Mesothelial cell of epicardium (in vitro differentiated cells): ENCODE data around the gene RIMS4. TPM values are rescaled to one million over a fixed set of nuclear protein-coding genes. Genes with fewer than 3 reads are reported as not detected.

Experiments used
- DNase-seq, 2 experiments: peaks; one replicate each; pipeline ENCODE4 v3.0.0; 2021; ENCODE audit warnings: low spot score in 2 of 2; ENCODE audit not compliant: unreplicated experiment in 2 of 2
- H3K27ac Mint-ChIP-seq: 2 replicates; pipeline ENCODE4 v1.8.0; 2021; ENCODE audit warnings: mixed read lengths
- H3K27me3 Mint-ChIP-seq: 2 replicates; pipeline ENCODE4 v1.8.0; 2021; ENCODE audit warnings: low read depth, mixed read lengths
- H3K36me3 Mint-ChIP-seq: 2 replicates; pipeline ENCODE4 v1.8.0; 2021; ENCODE audit warnings: mixed read lengths
- H3K4me1 Mint-ChIP-seq: 2 replicates; pipeline ENCODE4 v1.8.0; 2021; ENCODE audit warnings: mixed read lengths
- H3K4me3 Mint-ChIP-seq: 2 replicates; pipeline ENCODE4 v1.8.0; 2021; ENCODE audit warnings: mild to moderate bottlenecking, moderate library complexity, mixed read lengths
- H3K9me3 Mint-ChIP-seq: 2 replicates; pipeline ENCODE4 v1.8.0; 2021; ENCODE audit warnings: mixed read lengths
- total RNA-seq: library from RNA; stranded (reverse); gene quantifications from 3 replicates; pipeline ENCODE4 v1.2.1, GENCODE V29; 2021
- TF ChIP-seq, protein P1 (sequence below): fragments of 200-600 bp; sonication (generic); IDR thresholded peaks from one replicate; pipeline ENCODE4 v1.5.0; 2021; ENCODE audit warnings: antibody characterized with exemption; ENCODE audit not compliant: unreplicated experiment

The RIMS4 gene
- total RNA-seq, 1 donor from 2014 or later = 1.6 TPM

DNA sequence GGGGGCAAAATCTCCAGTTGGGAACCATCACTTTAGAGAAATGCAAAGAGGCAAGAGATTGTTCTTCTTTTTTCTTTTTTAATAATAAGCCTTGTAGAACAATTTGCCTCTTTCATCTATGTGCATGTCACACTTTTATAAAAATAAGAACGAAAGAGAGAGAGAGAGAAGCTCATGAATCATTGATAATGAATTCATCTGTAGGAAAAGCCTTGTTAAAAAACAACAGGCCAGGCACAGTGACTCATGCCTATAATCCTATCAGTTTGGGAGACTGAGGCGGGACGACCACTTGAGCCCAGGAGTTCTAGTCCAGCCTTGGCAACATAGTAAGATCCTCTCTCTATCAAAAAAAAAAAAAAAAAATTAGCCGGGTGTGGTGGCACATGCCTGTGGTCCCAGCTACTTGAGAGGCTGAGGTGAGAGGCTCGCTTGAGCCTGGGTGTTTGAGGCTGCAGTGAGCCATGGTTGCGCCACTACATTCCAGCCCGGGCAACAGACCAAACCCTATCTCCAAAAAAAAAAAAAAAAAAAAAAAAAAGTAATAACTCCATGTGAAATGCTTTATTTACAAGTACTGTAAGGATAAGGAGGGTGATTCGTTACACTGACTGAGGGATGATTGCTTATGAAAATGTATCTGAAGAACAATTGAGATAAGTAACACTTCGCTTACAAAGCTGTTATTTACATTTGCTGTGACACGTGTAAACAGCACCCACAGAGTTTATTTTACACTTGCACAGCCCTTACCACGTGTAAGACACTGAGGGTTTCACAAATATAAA is 89.2 kb downstream of the RIMS4 start:
- Mint-ChIP-seq H3K27ac (no peak overlapping the region), H3K27me3 (no peaks in the 10 kb centered on the region), H3K4me1 (no peaks in the 10 kb centered on the region), H3K4me3 (no peak overlapping the region), H3K36me3 (no peaks in the 10 kb centered on the region), H3K9me3 (no peaks in the 10 kb centered on the region)
- TF ChIP-seq, protein P1, sequence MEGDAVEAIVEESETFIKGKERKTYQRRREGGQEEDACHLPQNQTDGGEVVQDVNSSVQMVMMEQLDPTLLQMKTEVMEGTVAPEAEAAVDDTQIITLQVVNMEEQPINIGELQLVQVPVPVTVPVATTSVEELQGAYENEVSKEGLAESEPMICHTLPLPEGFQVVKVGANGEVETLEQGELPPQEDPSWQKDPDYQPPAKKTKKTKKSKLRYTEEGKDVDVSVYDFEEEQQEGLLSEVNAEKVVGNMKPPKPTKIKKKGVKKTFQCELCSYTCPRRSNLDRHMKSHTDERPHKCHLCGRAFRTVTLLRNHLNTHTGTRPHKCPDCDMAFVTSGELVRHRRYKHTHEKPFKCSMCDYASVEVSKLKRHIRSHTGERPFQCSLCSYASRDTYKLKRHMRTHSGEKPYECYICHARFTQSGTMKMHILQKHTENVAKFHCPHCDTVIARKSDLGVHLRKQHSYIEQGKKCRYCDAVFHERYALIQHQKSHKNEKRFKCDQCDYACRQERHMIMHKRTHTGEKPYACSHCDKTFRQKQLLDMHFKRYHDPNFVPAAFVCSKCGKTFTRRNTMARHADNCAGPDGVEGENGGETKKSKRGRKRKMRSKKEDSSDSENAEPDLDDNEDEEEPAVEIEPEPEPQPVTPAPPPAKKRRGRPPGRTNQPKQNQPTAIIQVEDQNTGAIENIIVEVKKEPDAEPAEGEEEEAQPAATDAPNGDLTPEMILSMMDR = no peak
- no peak for DNase-seq

DNA sequence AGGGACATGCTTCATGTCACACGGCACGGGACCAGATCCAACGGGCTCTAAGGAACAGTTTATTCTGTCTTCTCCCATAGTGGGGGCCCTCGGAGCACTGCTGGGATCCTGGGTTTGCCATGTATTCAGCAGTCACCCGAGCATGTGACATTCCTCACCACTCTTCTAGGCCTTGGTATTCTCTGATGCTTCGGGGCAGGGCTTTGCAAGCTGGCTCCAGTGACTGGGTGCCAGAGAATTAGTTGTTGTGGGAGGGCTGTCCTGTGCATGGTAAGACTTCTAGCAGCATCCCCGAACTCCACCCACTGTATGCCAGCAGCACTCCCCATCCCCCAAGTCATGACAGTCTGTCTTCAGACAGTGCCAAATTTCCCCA is 89.7 kb downstream of the RIMS4 start:
- TF ChIP-seq, protein P1 = no peak
- Mint-ChIP-seq H3K9me3 (no peaks in the 10 kb centered on the region), H3K36me3 (no peaks in the 10 kb centered on the region), H3K4me3 (no peak overlapping the region), H3K27ac (no peak overlapping the region), H3K4me1 (no peaks in the 10 kb centered on the region), H3K27me3 (no peaks in the 10 kb centered on the region)
- DNase-seq = no peak

DNA sequence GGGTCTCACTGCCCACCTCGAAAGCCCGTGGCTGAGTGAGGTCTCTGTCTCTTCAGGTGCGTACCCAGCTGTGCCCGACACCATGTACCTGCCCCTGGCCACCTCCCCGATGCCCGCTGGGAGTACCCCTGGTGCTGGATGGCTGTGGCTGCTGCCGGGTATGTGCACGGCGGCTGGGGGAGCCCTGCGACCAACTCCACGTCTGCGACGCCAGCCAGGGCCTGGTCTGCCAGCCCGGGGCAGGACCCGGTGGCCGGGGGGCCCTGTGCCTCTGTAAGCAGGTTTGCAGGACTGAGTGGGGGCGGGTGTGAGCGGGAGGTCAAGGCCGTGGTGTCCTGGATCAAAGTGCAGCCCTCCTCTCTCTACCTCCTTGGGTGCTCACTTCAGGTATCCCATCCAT is 90.5 kb downstream of the RIMS4 start:
- H3K4me1 Mint-ChIP-seq = no peaks in the 10 kb centered on the region
- no peak for DNase-seq
- TF ChIP-seq, protein P1 = no peak
- no peaks in the 10 kb centered on the region for H3K36me3 Mint-ChIP-seq
- H3K27ac Mint-ChIP-seq = no peak overlapping the region
- no peaks in the 10 kb centered on the region for H3K27me3 Mint-ChIP-seq
- H3K4me3 Mint-ChIP-seq = no peak overlapping the region
- no peaks in the 10 kb centered on the region for H3K9me3 Mint-ChIP-seq

DNA sequence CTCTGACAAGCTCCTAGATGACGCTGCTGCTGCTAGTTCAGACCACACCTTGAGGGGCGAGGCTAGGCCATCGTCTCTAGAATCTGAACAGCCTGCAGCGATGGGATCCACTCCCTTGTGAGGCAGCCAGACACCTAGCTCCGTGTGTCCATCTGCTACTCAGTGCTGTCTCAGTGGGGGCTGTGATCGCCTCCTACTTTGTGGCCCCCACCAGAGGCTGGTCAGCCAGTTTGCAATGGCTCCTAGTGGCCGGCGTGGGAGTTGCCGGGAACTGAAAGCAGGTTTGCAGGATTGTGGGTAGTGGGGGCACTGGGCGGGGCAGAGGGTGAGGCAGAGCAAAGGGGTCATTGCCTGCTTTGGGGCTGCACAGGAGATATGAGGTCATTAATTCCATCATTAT is 92.4 kb downstream of the RIMS4 start:
- H3K27ac Mint-ChIP-seq = no peak overlapping the region
- H3K36me3 Mint-ChIP-seq = no peaks in the 10 kb centered on the region
- no peaks in the 10 kb centered on the region for H3K27me3 Mint-ChIP-seq
- no peaks in the 10 kb centered on the region for H3K9me3 Mint-ChIP-seq
- H3K4me3 Mint-ChIP-seq = no peak overlapping the region
- TF ChIP-seq, protein P1 = peak; percentile 47
- no peak for DNase-seq
- no peaks in the 10 kb centered on the region for H3K4me1 Mint-ChIP-seq

DNA sequence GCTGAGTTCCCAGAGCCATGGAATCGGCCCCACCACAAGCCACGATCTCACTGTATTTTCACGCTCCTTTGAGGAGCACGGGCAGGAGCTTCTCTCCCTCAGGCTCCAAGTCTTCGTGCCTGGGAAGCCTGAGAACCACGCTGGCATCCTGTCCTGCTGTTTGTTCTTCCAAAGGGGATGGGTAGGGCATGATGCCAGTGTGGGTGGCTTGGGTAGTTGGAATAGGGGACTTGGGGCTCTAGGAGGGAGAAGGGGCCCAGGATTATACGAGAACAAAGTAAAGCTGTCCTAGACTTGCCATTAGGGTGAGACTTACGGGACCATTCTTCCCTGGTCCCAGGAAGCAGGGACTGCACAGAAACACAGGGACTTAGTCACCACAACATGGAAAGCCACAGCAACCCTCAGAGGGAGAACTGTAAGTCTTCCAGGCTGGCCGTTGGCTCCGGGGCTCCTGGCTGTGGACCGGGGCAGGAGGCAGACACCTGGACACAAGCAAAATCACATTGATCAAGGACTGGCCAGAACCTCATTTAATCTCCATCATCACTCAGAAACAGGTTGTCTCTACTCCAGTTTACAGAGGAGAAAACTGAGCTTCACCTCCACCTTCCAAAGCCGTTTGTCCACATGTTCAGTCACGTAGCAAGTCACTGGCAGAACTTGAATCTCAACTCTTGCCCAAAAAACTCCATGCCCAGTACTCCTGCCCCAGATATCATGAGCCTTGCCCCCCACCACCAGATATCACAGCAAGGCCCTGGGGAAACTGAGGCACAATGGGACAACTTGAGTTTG is 93.8 kb downstream of the RIMS4 start:
- Mint-ChIP-seq H3K4me1 (no peaks in the 10 kb centered on the region), H3K36me3 (no peaks in the 10 kb centered on the region), H3K27ac (no peak overlapping the region), H3K4me3 (no peak overlapping the region), H3K9me3 (no peaks in the 10 kb centered on the region), H3K27me3 (no peaks in the 10 kb centered on the region)
- DNase-seq = no peak
- TF ChIP-seq, protein P1 = no peak
